C4-2B (cell line): ENCODE results near the gene DENND1C.

Source experiments
- ZFX ChIP-seq: fragments of 450-650 bp; IDR thresholded peaks from 2 replicates; pipeline ENCODE4 v1.6.1; 2017
- TF ChIP-seq, protein P1 (sequence below): fragments of 450-650 bp; conservative IDR thresholded peaks from 2 replicates; pipeline ENCODE4 v1.5.1; 2017; ENCODE audit warnings: mild to moderate bottlenecking

DNA sequence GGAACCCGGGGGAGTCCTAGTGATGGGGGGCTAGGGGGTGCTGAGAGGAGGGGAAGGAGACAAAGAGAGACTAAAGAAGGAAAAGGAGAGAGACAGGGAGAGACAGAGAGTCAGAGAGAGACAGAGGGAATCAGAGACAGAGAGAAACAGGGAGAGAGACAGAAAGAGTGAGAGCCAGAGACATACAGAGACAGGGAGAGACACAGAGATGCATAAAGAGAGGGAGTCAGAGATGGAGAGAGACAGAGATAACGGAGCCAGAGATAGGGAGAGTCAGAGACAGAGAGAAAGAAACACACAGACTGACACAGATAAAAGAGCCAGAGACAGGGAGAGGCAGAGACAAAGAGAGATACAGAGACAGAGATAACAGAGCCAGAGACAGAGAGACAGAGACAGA is 47.8 kb upstream of the DENND1C start:
- TF ChIP-seq, protein P1, sequence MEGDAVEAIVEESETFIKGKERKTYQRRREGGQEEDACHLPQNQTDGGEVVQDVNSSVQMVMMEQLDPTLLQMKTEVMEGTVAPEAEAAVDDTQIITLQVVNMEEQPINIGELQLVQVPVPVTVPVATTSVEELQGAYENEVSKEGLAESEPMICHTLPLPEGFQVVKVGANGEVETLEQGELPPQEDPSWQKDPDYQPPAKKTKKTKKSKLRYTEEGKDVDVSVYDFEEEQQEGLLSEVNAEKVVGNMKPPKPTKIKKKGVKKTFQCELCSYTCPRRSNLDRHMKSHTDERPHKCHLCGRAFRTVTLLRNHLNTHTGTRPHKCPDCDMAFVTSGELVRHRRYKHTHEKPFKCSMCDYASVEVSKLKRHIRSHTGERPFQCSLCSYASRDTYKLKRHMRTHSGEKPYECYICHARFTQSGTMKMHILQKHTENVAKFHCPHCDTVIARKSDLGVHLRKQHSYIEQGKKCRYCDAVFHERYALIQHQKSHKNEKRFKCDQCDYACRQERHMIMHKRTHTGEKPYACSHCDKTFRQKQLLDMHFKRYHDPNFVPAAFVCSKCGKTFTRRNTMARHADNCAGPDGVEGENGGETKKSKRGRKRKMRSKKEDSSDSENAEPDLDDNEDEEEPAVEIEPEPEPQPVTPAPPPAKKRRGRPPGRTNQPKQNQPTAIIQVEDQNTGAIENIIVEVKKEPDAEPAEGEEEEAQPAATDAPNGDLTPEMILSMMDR, result no peak
- no peak for TF ChIP-seq ZFX
